BLaER1 treated with 17β-estradiol and CSF1 and Interleukin-3, amounts not matched to agents 10 nM and 100 nM (cell line): ENCODE data around the gene C5AR1.
"Not testable (repeated sequence)": the region's sequence is repeated elsewhere in the genome, so short reads cannot be mapped to it uniquely, and the experiment has no call there.

Experiments used
- H3K27ac ChIP-seq, 11 experiments: shearing (Covaris generic); formaldehyde crosslinking; 2 replicates each; pipeline ENCODE4 v1.8.1; 2022
- H3K27me3 ChIP-seq, 11 experiments: shearing (Covaris generic); formaldehyde crosslinking; 2 replicates each; pipeline ENCODE4 v1.8.1; 2022
- H3K36me3 ChIP-seq, 11 experiments: shearing (Covaris generic); formaldehyde crosslinking; 2 replicates each; pipeline ENCODE4 v1.8.1; 2022
- H3K4me1 ChIP-seq, 10 experiments: shearing (Covaris generic); formaldehyde crosslinking; 2 replicates each; pipeline ENCODE4 v1.8.1; 2022
- H3K4me2 ChIP-seq, 11 experiments: shearing (Covaris generic); formaldehyde crosslinking; 2 replicates each; pipeline ENCODE4 v1.8.1; 2022
- H3K4me3 ChIP-seq, 10 experiments: shearing (Covaris generic); formaldehyde crosslinking; 2 replicates each; pipeline ENCODE4 v1.8.1; 2022
- H3K9ac ChIP-seq, 11 experiments: shearing (Covaris generic); formaldehyde crosslinking; 2 replicates each; pipeline ENCODE4 v1.8.1; 2022
- H3K9me3 ChIP-seq, 11 experiments: shearing (Covaris generic); formaldehyde crosslinking; replicated peaks in 1 of 11; 2 replicates each; pipeline ENCODE4 v1.8.1; 2022
- H4K20me1 ChIP-seq, 11 experiments: shearing (Covaris generic); formaldehyde crosslinking; 2 replicates each; pipeline ENCODE4 v1.8.1; 2022
- Cebpa-rat ChIP-seq, 11 experiments: shearing (Covaris generic); IDR thresholded peaks; 2 replicates each; pipeline ENCODE4 v1.8.1; 2022

The C5AR1 gene

GRCh38 chr19:47340477-47341208 is 31.0 kb downstream of the C5AR1 start:
- TF ChIP-seq Cebpa-rat (IDR thresholded peaks at IDR 0.05) = peak in 4 of 11 experiments; percentile 15 to 58 (median 34); a peak in 3 of 22 replicates
- no peaks in the 10 kb centered on the region for H3K27me3 ChIP-seq
- peaks cover 0 to 10% (median 0%) of the 10 kb centered on the region in 11 experiments; a peak in 2 of 22 replicates for H3K36me3 ChIP-seq
- no peak overlapping the region for H3K4me3 ChIP-seq
- H3K9ac ChIP-seq = no peak overlapping the region
- H3K9me3 ChIP-seq = no peaks in the 10 kb centered on the region
- no peak overlapping the region for H3K4me2 ChIP-seq
- H3K4me1 ChIP-seq = peaks cover 10 to 24% (median 19%) of the 10 kb centered on the region in 10 experiments
- H3K27ac ChIP-seq = no peak overlapping the region
- H4K20me1 ChIP-seq = no peaks in the 10 kb centered on the region

GRCh38 chr19:47341734-47342133 is 32.1 kb downstream of the C5AR1 start:
- TF ChIP-seq Cebpa-rat (IDR thresholded peaks at IDR 0.05) = no peak
- Histone ChIP-seq H3K4me2 (no peak overlapping the region), H3K4me1 (peaks cover under 1 to 22% (median 12%) of the 10 kb centered on the region in 10 experiments; a peak in 19 of 20 replicates), H3K36me3 (peaks cover 0 to 10% (median 0%) of the 10 kb centered on the region in 11 experiments; a peak in 2 of 22 replicates), H4K20me1 (no peaks in the 10 kb centered on the region), H3K27me3 (no peaks in the 10 kb centered on the region), H3K9ac (no peak overlapping the region), H3K4me3 (no peak overlapping the region), H3K9me3 (no peaks in the 10 kb centered on the region), H3K27ac (no peak overlapping the region)

GRCh38 chr19:47343194-47343802 is 33.6 kb downstream of the C5AR1 start:
- Histone ChIP-seq H3K4me1 (peaks cover 0 to 25% (median 5%) of the 10 kb centered on the region in 10 experiments; a peak in 10 of 20 replicates), H3K9me3 (no peaks in the 10 kb centered on the region), H3K9ac (no peak overlapping the region), H3K4me2 (no peak overlapping the region), H3K36me3 (peaks cover 0 to 10% (median 0%) of the 10 kb centered on the region in 11 experiments; a peak in 2 of 22 replicates), H3K27ac (no peak overlapping the region), H3K27me3 (no peaks in the 10 kb centered on the region), H3K4me3 (no peak overlapping the region), H4K20me1 (no peaks in the 10 kb centered on the region)
- no peak for TF ChIP-seq Cebpa-rat (IDR thresholded peaks at IDR 0.05)

GRCh38 chr19:47344425-47344824 is 34.8 kb downstream of the C5AR1 start:
- Histone ChIP-seq H3K27me3 (no peaks in the 10 kb centered on the region), H4K20me1 (no peaks in the 10 kb centered on the region), H3K4me2 (no peak overlapping the region), H3K9ac (no peak overlapping the region), H3K36me3 (peaks cover 0 to 10% (median 0%) of the 10 kb centered on the region in 11 experiments; a peak in 2 of 22 replicates), H3K27ac (no peak overlapping the region), H3K4me1 (peaks cover 0 to 30% (median 6%) of the 10 kb centered on the region in 10 experiments; a peak in 16 of 20 replicates), H3K9me3 (no peaks in the 10 kb centered on the region), H3K4me3 (no peak overlapping the region)
- TF ChIP-seq Cebpa-rat (IDR thresholded peaks at IDR 0.05) = no peak

GRCh38 chr19:47346024-47346423 is 36.4 kb downstream of the C5AR1 start:
- H3K9me3 ChIP-seq = not testable (repeated sequence)

GRCh38 chr19:47348819-47349795 is 39.4 kb downstream of the C5AR1 start, which contains the start of gene DHX34:
DHX34 (plus strand) TSS chr19:47349315; CDS start chr19:47353031, 3,716 bp downstream.
- Histone ChIP-seq H3K9ac (peak within 1 kb of the TSS; percentile 75 to 91 (median 87)), H3K4me2 (peak within 1 kb of the TSS; percentile 86 to 98 (median 97)), H3K4me3 (peak within 1 kb of the TSS; percentile 74 to 91 (median 84)), H3K36me3 (peaks cover 20 to 35% (median 27%) of the 10 kb centered on the region in 11 experiments), H3K27me3 (no peaks in the 10 kb centered on the region), H3K27ac (peak within 1 kb of the TSS; percentile 68 to 89 (median 83)), H4K20me1 (peaks cover 0 to 36% (median 13%) of the 10 kb centered on the region in 11 experiments; a peak in 13 of 22 replicates), H3K4me1 (peaks cover 17 to 73% (median 34%) of the 10 kb centered on the region in 10 experiments), H3K9me3 (no peaks in the 10 kb centered on the region)
- no peak for TF ChIP-seq Cebpa-rat (IDR thresholded peaks at IDR 0.05)

More at GRCh38 chr19:47346024-47346423, 36.4 kb downstream of the C5AR1 start:
- not testable (repeated sequence) for H3K27ac ChIP-seq, H3K36me3 ChIP-seq, H3K4me3 ChIP-seq, H3K9ac ChIP-seq, H4K20me1 ChIP-seq, H3K27me3 ChIP-seq
- Histone ChIP-seq H3K4me1 (peaks cover 14 to 42% (median 21%) of the 10 kb centered on the region in 10 experiments), H3K4me2 (peak overlapping the region in 3 of 11 experiments; percentile 51 to 70 (median 61); a peak in 4 of 22 replicates)

- Histone ChIP-seq H3K27ac (peak overlapping the region in 1 of 11 experiments; percentile 79; a peak in 2 of 22 replicates), H3K4me2 (peak overlapping the region; percentile 86 to 98 (median 97))
Observed at GRCh38 chr19:47350630-47351029, 41.0 kb downstream of the C5AR1 start.

GRCh38 chr19:47351548-47351947 is 41.9 kb downstream of the C5AR1 start:
- H4K20me1 ChIP-seq = peaks cover 0 to 60% (median 33%) of the 10 kb centered on the region in 11 experiments; a peak in 14 of 22 replicates
- H3K4me3 ChIP-seq = peak overlapping the region in 4 of 10 experiments; percentile 83 to 91 (median 88); a peak in 2 of 20 replicates

More at GRCh38 chr19:47350630-47351029, 41.0 kb downstream of the C5AR1 start:
- Histone ChIP-seq H3K4me1 (peaks cover 17 to 80% (median 34%) of the 10 kb centered on the region in 10 experiments), H3K9me3 (no peaks in the 10 kb centered on the region), H4K20me1 (peaks cover 0 to 51% (median 23%) of the 10 kb centered on the region in 11 experiments; a peak in 14 of 22 replicates), H3K27me3 (no peaks in the 10 kb centered on the region), H3K9ac (peak overlapping the region in 5 of 11 experiments; percentile 86 to 91 (median 87); a peak in 4 of 22 replicates), H3K4me3 (peak overlapping the region in 7 of 10 experiments; percentile 6 to 91 (median 86); a peak in 10 of 20 replicates), H3K36me3 (peaks cover 35 to 50% (median 42%) of the 10 kb centered on the region in 11 experiments)
- TF ChIP-seq Cebpa-rat (IDR thresholded peaks at IDR 0.05) = no peak

More at GRCh38 chr19:47351548-47351947, 41.9 kb downstream of the C5AR1 start:
- H3K4me1 ChIP-seq = peaks cover 17 to 74% (median 32%) of the 10 kb centered on the region in 10 experiments
- peak overlapping the region; percentile 86 to 98 (median 97); a peak in 21 of 22 replicates for H3K4me2 ChIP-seq
- H3K9ac ChIP-seq = 0 out of 22 replicates have a peak overlapping the region, but pooled peaks of 1 of the 11 experiments have one; percentile 11
- peaks cover 44 to 59% (median 51%) of the 10 kb centered on the region in 11 experiments for H3K36me3 ChIP-seq
- TF ChIP-seq Cebpa-rat (IDR thresholded peaks at IDR 0.05) = no peak
- H3K27me3 ChIP-seq = no peaks in the 10 kb centered on the region
- no peaks in the 10 kb centered on the region; a peak in 1 of 22 replicates for H3K9me3 ChIP-seq
- H3K27ac ChIP-seq = peak overlapping the region in 2 of 11 experiments; percentile 6 to 9; a peak in 1 of 22 replicates
